A549 (cell line): ENCODE data around the gene SLC12A7.

ENCODE experiments used
- EP300 ChIP-seq, 2 experiments: fragments of >200 bp; sonication (Bioruptor Twin); formaldehyde crosslinking; IDR thresholded peaks; 2 replicates in 1 of 2; 3 replicates in 1 of 2; pipeline ENCODE4 v1.6.1; 2016 to 2017
- HDAC2 ChIP-seq: fragments of 200-600 bp; sonication (generic); IDR thresholded peaks from 2 replicates; pipeline ENCODE4 v1.6.1; 2016
- POLR2A ChIP-seq: IDR thresholded peaks from 2 replicates; pipeline ENCODE4 v1.6.1; 2012; ENCODE audit warnings: mild to moderate bottlenecking, low read length
- RAD21 ChIP-seq, 2 experiments: fragments of >200 bp in 1 of 2; sonication (Bioruptor Twin) in 1 of 2; formaldehyde crosslinking in 1 of 2; IDR thresholded peaks in 1 of 2; conservative IDR thresholded peaks in 1 of 2; 2 replicates in 1 of 2; 3 replicates in 1 of 2; pipeline ENCODE4 v1.6.1; 2012 to 2018; ENCODE audit warnings: inconsistent platforms in 1 of 2
- TF ChIP-seq, protein P1 (sequence below): IDR thresholded peaks from 2 replicates; pipeline ENCODE4 v1.6.1; 2012
- TF ChIP-seq, protein P2 (sequence below): fragments of >200 bp; sonication (Bioruptor Twin); formaldehyde crosslinking; IDR thresholded peaks from 3 replicates; pipeline ENCODE4 v1.5.1; 2016
- TF ChIP-seq, protein P3 (sequence below): fragments of 450-650 bp; IDR thresholded peaks from 2 replicates; pipeline ENCODE4 v1.6.1; 2014; ENCODE audit warnings: antibody characterized with exemption
- TF ChIP-seq, protein P4 (sequence below): fragments of 200-600 bp; sonication (generic); IDR thresholded peaks from 2 replicates; pipeline ENCODE4 v1.6.1; 2016; ENCODE audit warnings: antibody characterized with exemption, mild to moderate bottlenecking, moderate library complexity

DNA sequence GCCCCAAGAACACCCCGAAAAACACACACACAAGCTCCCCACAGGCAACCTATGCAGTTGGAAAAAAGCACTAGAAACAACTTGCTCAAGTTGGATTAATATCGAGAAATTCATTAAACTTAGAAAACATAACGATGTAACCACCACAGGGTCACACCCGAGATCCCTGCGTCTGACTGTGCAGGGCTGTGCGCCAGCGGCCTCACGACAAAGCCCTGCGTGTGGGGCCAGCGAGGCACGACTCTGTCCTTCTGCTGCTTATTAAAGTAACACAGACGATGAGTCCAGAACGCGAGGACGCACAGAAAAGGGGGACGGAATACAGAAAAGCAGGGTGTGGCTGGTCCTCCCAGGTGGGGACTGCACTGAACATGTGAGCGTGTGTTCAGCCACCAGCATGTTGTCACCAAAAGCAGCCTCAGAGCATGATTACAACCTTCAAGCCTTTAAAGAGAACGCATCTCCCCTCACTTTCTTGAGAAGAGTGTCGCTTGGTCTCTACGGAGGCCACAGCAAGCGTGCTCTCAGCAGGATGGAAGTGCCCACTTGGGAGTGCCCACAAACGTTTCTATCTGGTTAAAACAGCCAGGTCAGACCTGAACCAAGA, 14.4 kb downstream of the SLC12A7 start:
- TF ChIP-seq HDAC2 (no peak), RAD21 (conservative IDR thresholded peaks at IDR 0.05 in 1 of 2, IDR thresholded peaks at IDR 0.05 in 1 of 2) (no peak), POLR2A (no peak), EP300 (IDR thresholded peaks at IDR 0.05) (no peak)
- TF ChIP-seq, protein P1, sequence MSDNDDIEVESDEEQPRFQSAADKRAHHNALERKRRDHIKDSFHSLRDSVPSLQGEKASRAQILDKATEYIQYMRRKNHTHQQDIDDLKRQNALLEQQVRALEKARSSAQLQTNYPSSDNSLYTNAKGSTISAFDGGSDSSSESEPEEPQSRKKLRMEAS = no peak
- TF ChIP-seq, protein P2, sequence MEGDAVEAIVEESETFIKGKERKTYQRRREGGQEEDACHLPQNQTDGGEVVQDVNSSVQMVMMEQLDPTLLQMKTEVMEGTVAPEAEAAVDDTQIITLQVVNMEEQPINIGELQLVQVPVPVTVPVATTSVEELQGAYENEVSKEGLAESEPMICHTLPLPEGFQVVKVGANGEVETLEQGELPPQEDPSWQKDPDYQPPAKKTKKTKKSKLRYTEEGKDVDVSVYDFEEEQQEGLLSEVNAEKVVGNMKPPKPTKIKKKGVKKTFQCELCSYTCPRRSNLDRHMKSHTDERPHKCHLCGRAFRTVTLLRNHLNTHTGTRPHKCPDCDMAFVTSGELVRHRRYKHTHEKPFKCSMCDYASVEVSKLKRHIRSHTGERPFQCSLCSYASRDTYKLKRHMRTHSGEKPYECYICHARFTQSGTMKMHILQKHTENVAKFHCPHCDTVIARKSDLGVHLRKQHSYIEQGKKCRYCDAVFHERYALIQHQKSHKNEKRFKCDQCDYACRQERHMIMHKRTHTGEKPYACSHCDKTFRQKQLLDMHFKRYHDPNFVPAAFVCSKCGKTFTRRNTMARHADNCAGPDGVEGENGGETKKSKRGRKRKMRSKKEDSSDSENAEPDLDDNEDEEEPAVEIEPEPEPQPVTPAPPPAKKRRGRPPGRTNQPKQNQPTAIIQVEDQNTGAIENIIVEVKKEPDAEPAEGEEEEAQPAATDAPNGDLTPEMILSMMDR = no peak
- TF ChIP-seq, protein P3, sequence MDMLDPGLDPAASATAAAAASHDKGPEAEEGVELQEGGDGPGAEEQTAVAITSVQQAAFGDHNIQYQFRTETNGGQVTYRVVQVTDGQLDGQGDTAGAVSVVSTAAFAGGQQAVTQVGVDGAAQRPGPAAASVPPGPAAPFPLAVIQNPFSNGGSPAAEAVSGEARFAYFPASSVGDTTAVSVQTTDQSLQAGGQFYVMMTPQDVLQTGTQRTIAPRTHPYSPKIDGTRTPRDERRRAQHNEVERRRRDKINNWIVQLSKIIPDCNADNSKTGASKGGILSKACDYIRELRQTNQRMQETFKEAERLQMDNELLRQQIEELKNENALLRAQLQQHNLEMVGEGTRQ = no peak
- TF ChIP-seq, protein P4, sequence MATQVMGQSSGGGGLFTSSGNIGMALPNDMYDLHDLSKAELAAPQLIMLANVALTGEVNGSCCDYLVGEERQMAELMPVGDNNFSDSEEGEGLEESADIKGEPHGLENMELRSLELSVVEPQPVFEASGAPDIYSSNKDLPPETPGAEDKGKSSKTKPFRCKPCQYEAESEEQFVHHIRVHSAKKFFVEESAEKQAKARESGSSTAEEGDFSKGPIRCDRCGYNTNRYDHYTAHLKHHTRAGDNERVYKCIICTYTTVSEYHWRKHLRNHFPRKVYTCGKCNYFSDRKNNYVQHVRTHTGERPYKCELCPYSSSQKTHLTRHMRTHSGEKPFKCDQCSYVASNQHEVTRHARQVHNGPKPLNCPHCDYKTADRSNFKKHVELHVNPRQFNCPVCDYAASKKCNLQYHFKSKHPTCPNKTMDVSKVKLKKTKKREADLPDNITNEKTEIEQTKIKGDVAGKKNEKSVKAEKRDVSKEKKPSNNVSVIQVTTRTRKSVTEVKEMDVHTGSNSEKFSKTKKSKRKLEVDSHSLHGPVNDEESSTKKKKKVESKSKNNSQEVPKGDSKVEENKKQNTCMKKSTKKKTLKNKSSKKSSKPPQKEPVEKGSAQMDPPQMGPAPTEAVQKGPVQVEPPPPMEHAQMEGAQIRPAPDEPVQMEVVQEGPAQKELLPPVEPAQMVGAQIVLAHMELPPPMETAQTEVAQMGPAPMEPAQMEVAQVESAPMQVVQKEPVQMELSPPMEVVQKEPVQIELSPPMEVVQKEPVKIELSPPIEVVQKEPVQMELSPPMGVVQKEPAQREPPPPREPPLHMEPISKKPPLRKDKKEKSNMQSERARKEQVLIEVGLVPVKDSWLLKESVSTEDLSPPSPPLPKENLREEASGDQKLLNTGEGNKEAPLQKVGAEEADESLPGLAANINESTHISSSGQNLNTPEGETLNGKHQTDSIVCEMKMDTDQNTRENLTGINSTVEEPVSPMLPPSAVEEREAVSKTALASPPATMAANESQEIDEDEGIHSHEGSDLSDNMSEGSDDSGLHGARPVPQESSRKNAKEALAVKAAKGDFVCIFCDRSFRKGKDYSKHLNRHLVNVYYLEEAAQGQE = no peak
